ENCODE measurements around the gene SURF6.
A peak's percentile ranks its signal among the peaks of the same experiment; 100 is the strongest.

The SURF6 gene

DNA sequence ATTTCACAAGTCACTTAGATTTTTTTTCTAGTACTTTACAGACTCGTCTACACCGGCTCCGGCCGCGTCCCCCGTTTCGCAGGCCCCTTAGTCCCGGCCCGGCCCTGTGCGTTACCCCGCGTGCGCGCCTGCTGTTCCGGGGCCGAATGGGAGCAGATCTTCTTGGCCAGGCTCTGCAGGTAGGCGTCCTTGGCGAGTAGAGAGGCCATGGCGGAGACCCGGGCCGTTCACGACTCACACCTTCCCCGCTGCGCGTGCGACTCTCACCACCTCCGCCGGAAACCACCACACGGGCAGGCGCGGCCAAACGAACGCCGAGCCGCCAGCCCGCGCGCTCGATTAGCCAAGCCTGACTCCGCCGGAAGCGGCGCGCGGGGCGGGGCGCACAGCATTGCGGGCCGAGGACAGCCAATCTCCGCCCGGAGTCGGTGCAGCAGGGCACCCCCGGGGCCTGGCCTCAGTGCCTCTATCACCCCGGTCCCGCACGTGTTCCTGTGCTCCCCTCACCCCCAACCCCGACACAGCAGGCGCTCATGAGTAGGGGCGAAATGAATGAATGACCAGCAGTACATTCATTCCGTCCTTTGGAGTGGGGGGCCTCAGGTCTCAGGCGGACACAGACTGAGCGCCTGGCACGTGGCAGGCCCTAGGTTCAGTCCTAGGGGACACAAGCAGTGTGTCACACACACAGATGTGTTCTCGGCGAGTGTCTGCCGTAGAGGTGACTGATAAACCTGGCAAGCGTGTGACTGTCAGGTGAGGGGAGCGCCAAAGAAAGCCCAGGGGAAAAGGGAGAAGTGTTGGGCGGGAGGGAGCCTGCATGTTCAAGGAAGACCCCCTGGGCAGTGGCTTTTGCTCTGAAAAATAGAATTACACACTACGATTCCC, at the start of gene SURF6:
TSS of gene SURF6 (minus strand) at position 265 of the 888 bp plus-strand sequence. CDS start at position 209, 56 bp downstream.
- peak within 1 kb of the TSS; percentile 38 for H3K27ac ChIP-seq (ENCODE audit: poor library complexity, severe bottlenecking)
- H3K27me3 ChIP-seq (ENCODE audit: insufficient read depth, poor library complexity, severe bottlenecking) = no peaks in the 10 kb centered on the region
- no peaks in the 10 kb centered on the region for H3K4me1 ChIP-seq (ENCODE audit: insufficient read depth, poor library complexity, severe bottlenecking)
- H3K36me3 ChIP-seq (ENCODE audit: low read depth) = peaks cover 54% of the 10 kb centered on the region
- H3K9me3 ChIP-seq (ENCODE audit: severe bottlenecking) = no peaks in the 10 kb centered on the region
- TF ChIP-seq, protein P1, sequence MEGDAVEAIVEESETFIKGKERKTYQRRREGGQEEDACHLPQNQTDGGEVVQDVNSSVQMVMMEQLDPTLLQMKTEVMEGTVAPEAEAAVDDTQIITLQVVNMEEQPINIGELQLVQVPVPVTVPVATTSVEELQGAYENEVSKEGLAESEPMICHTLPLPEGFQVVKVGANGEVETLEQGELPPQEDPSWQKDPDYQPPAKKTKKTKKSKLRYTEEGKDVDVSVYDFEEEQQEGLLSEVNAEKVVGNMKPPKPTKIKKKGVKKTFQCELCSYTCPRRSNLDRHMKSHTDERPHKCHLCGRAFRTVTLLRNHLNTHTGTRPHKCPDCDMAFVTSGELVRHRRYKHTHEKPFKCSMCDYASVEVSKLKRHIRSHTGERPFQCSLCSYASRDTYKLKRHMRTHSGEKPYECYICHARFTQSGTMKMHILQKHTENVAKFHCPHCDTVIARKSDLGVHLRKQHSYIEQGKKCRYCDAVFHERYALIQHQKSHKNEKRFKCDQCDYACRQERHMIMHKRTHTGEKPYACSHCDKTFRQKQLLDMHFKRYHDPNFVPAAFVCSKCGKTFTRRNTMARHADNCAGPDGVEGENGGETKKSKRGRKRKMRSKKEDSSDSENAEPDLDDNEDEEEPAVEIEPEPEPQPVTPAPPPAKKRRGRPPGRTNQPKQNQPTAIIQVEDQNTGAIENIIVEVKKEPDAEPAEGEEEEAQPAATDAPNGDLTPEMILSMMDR (IDR thresholded peaks at IDR 0.05; ENCODE audit: poor library complexity, severe bottlenecking) = no peak
- DNase-seq (ENCODE audit: low spot score) = peak; percentile 91
- H3K4me3 ChIP-seq (ENCODE audit: severe bottlenecking) = peak within 1 kb of the TSS; percentile 73
- peak; percentile 90 for ATAC-seq (ENCODE audit: low read depth)

DNA sequence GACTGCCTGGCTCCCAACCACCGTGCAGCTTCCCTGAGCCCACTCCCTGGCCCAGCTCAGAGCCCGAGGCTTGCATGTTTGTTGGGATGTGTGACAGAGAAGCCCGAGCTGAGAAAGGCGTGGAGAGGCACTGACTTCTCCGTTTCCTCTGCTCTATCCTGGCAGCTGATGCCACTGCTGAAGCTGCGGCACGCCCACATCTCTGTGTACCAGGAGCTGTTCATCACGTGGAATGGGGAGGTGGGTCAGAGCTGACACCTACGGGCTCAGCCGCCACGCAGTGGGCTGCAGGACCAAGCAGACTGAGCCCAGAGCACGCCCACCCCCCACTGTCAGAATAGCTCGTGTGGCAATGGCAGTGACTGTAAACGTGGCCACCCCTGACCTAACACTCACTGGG, 49.5 kb upstream of the SURF6 start:
- DNase-seq (ENCODE audit: low spot score) (no peak), ATAC-seq (ENCODE audit: low read depth) (no peak)
- Histone ChIP-seq H3K27me3 (ENCODE audit: insufficient read depth, poor library complexity, severe bottlenecking) (no peaks in the 10 kb centered on the region), H3K36me3 (ENCODE audit: low read depth) (no peaks in the 10 kb centered on the region), H3K4me1 (ENCODE audit: insufficient read depth, poor library complexity, severe bottlenecking) (no peaks in the 10 kb centered on the region), H3K9me3 (ENCODE audit: severe bottlenecking) (no peaks in the 10 kb centered on the region), H3K4me3 (ENCODE audit: severe bottlenecking) (no peak overlapping the region), H3K27ac (ENCODE audit: poor library complexity, severe bottlenecking) (no peak overlapping the region)
- TF ChIP-seq, protein P1 (IDR thresholded peaks at IDR 0.05; ENCODE audit: poor library complexity, severe bottlenecking) = no peak

DNA sequence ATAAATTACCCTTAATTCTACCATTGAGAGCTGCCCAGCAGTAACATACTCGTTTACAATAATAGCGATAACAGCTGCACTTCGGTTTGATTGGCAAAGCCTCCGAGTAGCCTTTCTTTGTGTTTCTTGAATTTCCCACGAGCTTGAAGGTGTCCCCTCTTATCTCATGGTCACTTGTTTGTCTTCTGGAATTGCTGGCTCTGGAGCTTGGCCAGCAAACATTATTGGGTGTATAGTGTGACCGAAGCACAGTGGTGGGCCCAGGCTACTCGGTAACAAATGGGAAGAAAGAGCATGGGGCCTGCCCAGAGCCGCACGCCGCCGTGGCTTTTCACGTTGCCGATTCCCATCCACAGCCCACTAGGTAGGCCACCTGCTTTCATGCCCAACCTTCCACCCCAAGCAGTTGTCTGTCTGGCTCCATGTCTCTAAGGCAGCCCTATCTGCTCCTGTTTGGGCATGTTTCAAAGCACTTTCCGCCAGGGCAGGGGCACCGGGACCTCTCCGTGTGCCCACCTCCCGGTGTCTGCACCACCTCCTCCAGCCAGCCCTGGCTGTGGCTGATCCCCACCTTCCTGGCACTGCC, 48.8 kb upstream of the SURF6 start:
- DNase-seq (ENCODE audit: low spot score) = no peak
- H3K36me3 ChIP-seq (ENCODE audit: low read depth) = no peaks in the 10 kb centered on the region
- no peak overlapping the region for H3K4me3 ChIP-seq (ENCODE audit: severe bottlenecking)
- H3K27ac ChIP-seq (ENCODE audit: poor library complexity, severe bottlenecking) = no peak overlapping the region
- H3K27me3 ChIP-seq (ENCODE audit: insufficient read depth, poor library complexity, severe bottlenecking) = no peaks in the 10 kb centered on the region
- H3K9me3 ChIP-seq (ENCODE audit: severe bottlenecking) = no peaks in the 10 kb centered on the region
- TF ChIP-seq, protein P1 (IDR thresholded peaks at IDR 0.05; ENCODE audit: poor library complexity, severe bottlenecking) = no peak
- no peak for ATAC-seq (ENCODE audit: low read depth)
- H3K4me1 ChIP-seq (ENCODE audit: insufficient read depth, poor library complexity, severe bottlenecking) = no peaks in the 10 kb centered on the region

DNA sequence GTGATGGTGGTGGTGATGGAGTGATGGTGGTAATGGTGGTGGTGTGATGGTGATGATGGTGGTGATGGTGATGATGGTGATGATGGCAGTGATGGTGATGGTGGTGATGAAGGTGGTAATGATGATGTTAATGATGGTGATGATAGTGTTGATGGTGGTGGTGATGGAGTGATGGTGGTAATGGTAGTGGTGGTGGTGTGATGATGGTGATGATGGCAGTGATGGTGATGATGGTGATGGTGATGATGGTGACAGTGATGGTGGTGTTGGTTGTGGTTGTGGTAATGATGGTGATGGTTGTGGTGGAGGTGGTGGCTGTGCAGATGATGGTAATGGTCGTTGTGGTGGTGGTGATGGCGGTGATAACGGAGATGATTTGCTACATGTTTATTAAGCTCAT, 47.5 kb upstream of the SURF6 start:
- ATAC-seq (ENCODE audit: low read depth) (no peak), DNase-seq (ENCODE audit: low spot score) (no peak)
- Histone ChIP-seq H3K27ac (ENCODE audit: poor library complexity, severe bottlenecking) (no peak overlapping the region), H3K27me3 (ENCODE audit: insufficient read depth, poor library complexity, severe bottlenecking) (no peaks in the 10 kb centered on the region), H3K36me3 (ENCODE audit: low read depth) (no peaks in the 10 kb centered on the region), H3K4me1 (ENCODE audit: insufficient read depth, poor library complexity, severe bottlenecking) (no peaks in the 10 kb centered on the region), H3K9me3 (ENCODE audit: severe bottlenecking) (no peaks in the 10 kb centered on the region), H3K4me3 (ENCODE audit: severe bottlenecking) (no peak overlapping the region)
- TF ChIP-seq, protein P1 (IDR thresholded peaks at IDR 0.05; ENCODE audit: poor library complexity, severe bottlenecking) = no peak
